IMR-90 (cell line): Measurements from ENCODE around the gene VEPH1. TPM values are rescaled to one million over a fixed set of nuclear protein-coding genes. Genes with fewer than 3 reads are reported as not detected.

Experiments
- ATAC-seq: fragments of 200-7000 bp; cut with Tn5 transposase; 2 replicates; pipeline ENCODE4 v1.9.1; 2020; ENCODE audit warnings: low read depth, mild to moderate bottlenecking, moderate library complexity
- BruUV-seq: library from RNA; stranded (reverse); fragments of 400-500 nt; replicated peaks from 2 replicates; lab custom pipeline; 2021; lab: Mats Ljungman, UMichigan
- CTCF ChIA-PET: fragments of 300-600 bp; formaldehyde crosslinking; extraction: SDS; loops from one replicate; lab custom pipeline; 2021; ENCODE audit warnings: antibody characterized with exemption; lab: Yijun Ruan, JAX
- POLR2A ChIA-PET: fragments of 300-600 bp; sonication (Branson Sonifier 250); formaldehyde crosslinking; loops from one replicate; lab custom pipeline; 2022; ENCODE audit warnings: antibody characterized with exemption; ENCODE audit not compliant: unreplicated experiment; lab: Charles Lee
- DNase-seq: peaks from one replicate; pipeline ENCODE4 v3.0.0; 2013
- H2AFZ ChIP-seq: replicated peaks from 2 replicates; pipeline ENCODE3; 2013; ENCODE audit warnings: low read length, mild to moderate bottlenecking; ENCODE audit not compliant: poor library complexity
- H2AK5ac ChIP-seq: 2 replicates; pipeline ENCODE4 v1.6.1; 2013; ENCODE audit warnings: low read depth, low read length, inconsistent platforms
- H2AK9ac ChIP-seq: replicated peaks from 2 replicates; pipeline ENCODE3; 2013; ENCODE audit warnings: mild to moderate bottlenecking, low read depth, low read length, moderate library complexity; ENCODE audit not compliant: poor library complexity
- H2BK120ac ChIP-seq: 2 replicates; pipeline ENCODE4 v1.6.1; 2013; ENCODE audit warnings: low read depth, low read length, inconsistent platforms
- H2BK15ac ChIP-seq: 3 replicates; pipeline ENCODE4 v1.6.1; 2013; ENCODE audit warnings: low read depth, low read length, inconsistent platforms
- H2BK20ac ChIP-seq: 2 replicates; pipeline ENCODE4 v1.6.1; 2013; ENCODE audit warnings: low read depth, mild to moderate bottlenecking, inconsistent platforms, low read length, moderate library complexity
- H2BK5ac ChIP-seq: 2 replicates; pipeline ENCODE4 v1.6.1; 2013; ENCODE audit warnings: mild to moderate bottlenecking, low read depth, low read length, inconsistent platforms; ENCODE audit not compliant: poor library complexity, severe bottlenecking
- H3K14ac ChIP-seq: replicated peaks from 2 replicates; pipeline ENCODE4 v1.6.1; 2013; ENCODE audit warnings: low read depth, low read length, inconsistent platforms
- H3K18ac ChIP-seq: 2 replicates; pipeline ENCODE4 v1.6.1; 2013; ENCODE audit warnings: low read depth, low read length, control low read depth
- H3K23ac ChIP-seq: 2 replicates; pipeline ENCODE4 v1.6.1; 2013; ENCODE audit warnings: low read depth, low read length, inconsistent platforms
- H3K27ac ChIP-seq: 2 replicates; pipeline ENCODE4 v1.5.1; 2013; ENCODE audit warnings: mild to moderate bottlenecking, control low read depth, low read length; ENCODE audit not compliant: insufficient read depth
- H3K27me3 ChIP-seq: 2 replicates; pipeline ENCODE4 v1.6.1; 2013; ENCODE audit warnings: low read length; ENCODE audit not compliant: control insufficient read depth, insufficient read depth
- H3K36me3 ChIP-seq: 2 replicates; pipeline ENCODE4 v1.6.1; 2013; ENCODE audit warnings: low read length, mixed read lengths; ENCODE audit not compliant: control insufficient read depth, insufficient read depth
- H3K4ac ChIP-seq: 2 replicates; pipeline ENCODE4 v1.6.1; 2013; ENCODE audit warnings: low read depth, low read length, inconsistent platforms
- H3K4me1 ChIP-seq: 2 replicates; pipeline ENCODE4 v1.6.1; 2013; ENCODE audit warnings: low read length, mixed read lengths; ENCODE audit not compliant: control insufficient read depth, insufficient read depth
- H3K4me2 ChIP-seq: 2 replicates; pipeline ENCODE4 v1.6.1; 2013; ENCODE audit warnings: low read depth, mild to moderate bottlenecking, control low read depth, low read length, moderate library complexity
- H3K4me3 ChIP-seq: 2 replicates; pipeline ENCODE4 v1.5.1; 2013; ENCODE audit warnings: low read depth, mild to moderate bottlenecking, control low read depth, low read length, moderate library complexity; ENCODE audit not compliant: insufficient read depth
- H3K56ac ChIP-seq: 2 replicates; pipeline ENCODE4 v1.6.1; 2013; ENCODE audit warnings: low read length, inconsistent platforms; ENCODE audit not compliant: insufficient read depth; ENCODE audit errors: extremely low read depth
- H3K79me1 ChIP-seq, 2 experiments: 2 replicates each; pipeline ENCODE4 v1.6.1; 2013; ENCODE audit warnings: low read length in 2 of 2, inconsistent platforms in 1 of 2, low read depth in 1 of 2
- H3K9ac ChIP-seq: 2 replicates; pipeline ENCODE4 v1.6.1; 2013; ENCODE audit warnings: low read depth, low read length, control low read depth
- H3K9me1 ChIP-seq: 2 replicates; pipeline ENCODE4 v1.6.1; 2013; ENCODE audit warnings: low read length, inconsistent platforms; ENCODE audit not compliant: insufficient read depth
- H3K9me3 ChIP-seq: 2 replicates; pipeline ENCODE4 v1.6.1; 2013; ENCODE audit warnings: low read length; ENCODE audit not compliant: control insufficient read depth, insufficient read depth
- H4K20me1 ChIP-seq: 2 replicates; pipeline ENCODE4 v1.6.1; 2013; ENCODE audit warnings: low read length, inconsistent platforms; ENCODE audit not compliant: insufficient read depth
- H4K5ac ChIP-seq: 2 replicates; pipeline ENCODE4 v1.6.1; 2013; ENCODE audit warnings: mild to moderate bottlenecking, low read depth, low read length, control low read depth
- H4K8ac ChIP-seq, 2 experiments: 2 replicates each; pipeline ENCODE4 v1.6.1; 2013; ENCODE audit warnings: low read depth in 2 of 2, low read length in 2 of 2, control low read depth in 1 of 2, inconsistent platforms in 1 of 2
- H4K91ac ChIP-seq: 2 replicates; pipeline ENCODE4 v1.6.1; 2013; ENCODE audit warnings: low read depth, low read length, inconsistent platforms; ENCODE audit not compliant: insufficient read depth
- BHLHE40 ChIP-seq: fragments of 150-350 bp; IDR thresholded peaks from 2 replicates; pipeline ENCODE4 v1.6.1; 2016; ENCODE audit warnings: mild to moderate bottlenecking, low read depth, low read length
- CEBPB ChIP-seq: IDR thresholded peaks from 2 replicates; pipeline ENCODE4 v1.6.1; 2012; ENCODE audit warnings: low read depth, low read length, improper control_type of control experiment
- CHD1 ChIP-seq: IDR thresholded peaks from 2 replicates; pipeline ENCODE4 v1.6.1; 2012; ENCODE audit warnings: low read depth, low read length, improper control_type of control experiment
- FOS ChIP-seq: fragments of 150-350 bp; IDR thresholded peaks from 2 replicates; pipeline ENCODE4 v1.6.1; 2016; ENCODE audit warnings: low read depth, low read length
- MAFK ChIP-seq: IDR thresholded peaks from 2 replicates; pipeline ENCODE4 v1.6.1; 2012; ENCODE audit warnings: low read depth, low read length, improper control_type of control experiment
- MAZ ChIP-seq: IDR thresholded peaks from 2 replicates; pipeline ENCODE4 v1.6.1; 2012; ENCODE audit warnings: low read depth, mild to moderate bottlenecking, low read length, improper control_type of control experiment, moderate library complexity, borderline replicate concordance
- MXI1 ChIP-seq: IDR thresholded peaks from 2 replicates; pipeline ENCODE4 v1.6.1; 2012; ENCODE audit warnings: low read depth, mild to moderate bottlenecking, low read length, moderate library complexity, borderline replicate concordance
- NFE2L2 ChIP-seq: fragments of 150-350 bp; IDR thresholded peaks from 2 replicates; pipeline ENCODE4 v1.6.1; 2016; ENCODE audit warnings: low read depth, mild to moderate bottlenecking, low read length
- POLR2A ChIP-seq: IDR thresholded peaks from 2 replicates; pipeline ENCODE4 v1.6.1; 2012; ENCODE audit warnings: mild to moderate bottlenecking, low read depth, low read length
- RAD21 ChIP-seq: IDR thresholded peaks from 2 replicates; pipeline ENCODE4 v1.6.1; 2012; ENCODE audit warnings: low read length, improper control_type of control experiment
- RCOR1 ChIP-seq: IDR thresholded peaks from 2 replicates; pipeline ENCODE4 v1.6.1; 2012; ENCODE audit warnings: mild to moderate bottlenecking, low read length, improper control_type of control experiment; ENCODE audit not compliant: insufficient replicate concordance
- RFX5 ChIP-seq: IDR thresholded peaks from 2 replicates; pipeline ENCODE4 v1.8.0; 2012; ENCODE audit warnings: low read depth, mild to moderate bottlenecking, low read length, moderate library complexity
- SMC3 ChIP-seq: fragments of 150-350 bp; IDR thresholded peaks from 2 replicates; pipeline ENCODE4 v1.6.1; 2016; ENCODE audit warnings: low read depth, mild to moderate bottlenecking, antibody characterized with exemption, low read length, moderate library complexity
- WGBS, 2 experiments: methylation state at CpG; one replicate each; pipeline versions ENCODE4 v1.1.5 to v1.1.7; 2013; ENCODE audit warnings: missing lambda C conversion rate in 2 of 2; ENCODE audit not compliant: insufficient read length in 1 of 2; ENCODE audit errors: extremely low coverage in 2 of 2; 5-methylcytosine and 5-hydroxymethylcytosine counted together
- dilution Hi-C: fragments of 300-500 bp; cut with HindIII; formaldehyde crosslinking; loops from one replicate; pipeline ENCODE4 v1.14.3; 2018; ENCODE audit warnings: low sequenced_read_pairs; ENCODE audit not compliant: unreplicated experiment
- in situ Hi-C: fragments of 300-500 bp; cut with MboI; formaldehyde crosslinking; loops from 3 replicates; pipeline ENCODE4 v1.14.3; 2019; ENCODE audit warnings: low sequenced_read_pairs, inconsistent platforms, mixed read lengths
- intact Hi-C: fragments of 100-400 bp; cut with micrococcal nuclease; formaldehyde crosslinking; loops from 2 replicates; pipeline ENCODE4 v1.10.0; 2022
- polyA plus RNA-seq, 3 experiments: library from polyadenylated mRNA; depleted of rRNA; stranded (reverse); fragments of >200 nt; gene quantifications; 2 replicates each; pipeline ENCODE4 v1.2.3, GENCODE V29; 2012; ENCODE audit warnings: low replicate concordance in 1 of 3
- total RNA-seq: library from RNA; depleted of rRNA; stranded (reverse); fragments of >200 nt; gene quantifications from 2 replicates; pipeline ENCODE4 v1.2.3, GENCODE V29; 2012
- TF ChIP-seq, protein P1 (sequence below): conservative IDR thresholded peaks from 2 replicates; pipeline ENCODE4 v1.5.1; 2012; ENCODE audit warnings: mild to moderate bottlenecking, low read depth, low read length, improper control_type of control experiment
- TF ChIP-seq, protein P2 (sequence below): fragments of 150-350 bp; IDR thresholded peaks from 2 replicates; pipeline ENCODE4 v1.6.1; 2017; ENCODE audit warnings: mild to moderate bottlenecking, antibody characterized with exemption, low read length, low read depth
- TF ChIP-seq, protein P3 (sequence below): fragments of 150-350 bp; IDR thresholded peaks from 2 replicates; pipeline ENCODE4 v1.6.1; 2016; ENCODE audit warnings: low read depth, mild to moderate bottlenecking, low read length, moderate library complexity, borderline replicate concordance

The VEPH1 gene
- total and polyA plus RNA-seq, 2 of the 4 experiments (the other 2 are of a cell fraction), result 30.5 to 130 TPM

DNA sequence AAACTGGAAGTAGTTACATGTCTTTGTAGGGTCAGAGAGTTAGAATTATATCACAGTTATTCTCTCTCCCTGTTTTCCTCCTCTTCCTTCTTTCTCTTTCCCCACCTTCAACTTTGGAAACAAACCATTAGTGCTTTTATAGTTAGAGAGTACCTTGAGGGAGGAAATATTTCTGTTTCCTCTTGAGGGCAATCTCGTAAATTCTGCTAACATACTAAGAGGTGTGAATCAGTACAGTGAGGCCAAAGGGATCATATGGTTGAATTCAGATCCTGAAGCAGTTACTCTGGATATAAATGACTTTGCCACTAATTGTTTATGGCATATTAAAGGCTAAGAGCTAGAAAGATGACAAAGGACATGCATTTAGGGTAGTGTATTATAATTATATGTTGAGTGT lies 283.0 kb downstream of the VEPH1 start:
- Histone ChIP-seq H3K4me1 (no peaks in the 10 kb centered on the region), H2BK20ac (no peak overlapping the region), H3K4me2 (no peak overlapping the region), H3K79me1 (no peaks in the 10 kb centered on the region), H3K23ac (no peak overlapping the region), H3K18ac (no peak overlapping the region), H4K5ac (no peak overlapping the region), H3K4me3 (no peak overlapping the region), H4K91ac (no peak overlapping the region), H2BK120ac (no peak overlapping the region), H3K4ac (no peak overlapping the region), H2AFZ (no peak overlapping the region), H4K20me1 (no peaks in the 10 kb centered on the region), H2AK5ac (no peak overlapping the region), H3K27me3 (no peaks in the 10 kb centered on the region), H3K9me3 (no peaks in the 10 kb centered on the region), H3K36me3 (no peaks in the 10 kb centered on the region), H2BK5ac (no peak overlapping the region), H3K14ac (no peak overlapping the region), H3K9ac (no peak overlapping the region), H3K27ac (no peak overlapping the region), H4K8ac (no peak overlapping the region), H3K9me1 (no peaks in the 10 kb centered on the region), H2BK15ac (no peak overlapping the region), H2AK9ac (no peak overlapping the region), H3K56ac (no peak overlapping the region)
- intact Hi-C loops (no loop called here), in situ Hi-C loops (no loop called here), dilution Hi-C loops (no loop called here)
- ChIA-PET CTCF (no interaction called here), POLR2A (no interaction called here)
- no CpG with 5 or more reads among the region's 1 CpG for WGBS, 2 experiments
- no peak for TF ChIP-seq RAD21
- no peak for TF ChIP-seq MXI1
- TF ChIP-seq, protein P1, sequence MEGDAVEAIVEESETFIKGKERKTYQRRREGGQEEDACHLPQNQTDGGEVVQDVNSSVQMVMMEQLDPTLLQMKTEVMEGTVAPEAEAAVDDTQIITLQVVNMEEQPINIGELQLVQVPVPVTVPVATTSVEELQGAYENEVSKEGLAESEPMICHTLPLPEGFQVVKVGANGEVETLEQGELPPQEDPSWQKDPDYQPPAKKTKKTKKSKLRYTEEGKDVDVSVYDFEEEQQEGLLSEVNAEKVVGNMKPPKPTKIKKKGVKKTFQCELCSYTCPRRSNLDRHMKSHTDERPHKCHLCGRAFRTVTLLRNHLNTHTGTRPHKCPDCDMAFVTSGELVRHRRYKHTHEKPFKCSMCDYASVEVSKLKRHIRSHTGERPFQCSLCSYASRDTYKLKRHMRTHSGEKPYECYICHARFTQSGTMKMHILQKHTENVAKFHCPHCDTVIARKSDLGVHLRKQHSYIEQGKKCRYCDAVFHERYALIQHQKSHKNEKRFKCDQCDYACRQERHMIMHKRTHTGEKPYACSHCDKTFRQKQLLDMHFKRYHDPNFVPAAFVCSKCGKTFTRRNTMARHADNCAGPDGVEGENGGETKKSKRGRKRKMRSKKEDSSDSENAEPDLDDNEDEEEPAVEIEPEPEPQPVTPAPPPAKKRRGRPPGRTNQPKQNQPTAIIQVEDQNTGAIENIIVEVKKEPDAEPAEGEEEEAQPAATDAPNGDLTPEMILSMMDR, result no peak
- no peak for TF ChIP-seq FOS
- TF ChIP-seq CHD1, result no peak
- TF ChIP-seq POLR2A, result no peak
- TF ChIP-seq RCOR1, result no peak
- no peak for TF ChIP-seq MAZ
- TF ChIP-seq SMC3, result no peak
- no peak for TF ChIP-seq CEBPB
- TF ChIP-seq, protein P2, sequence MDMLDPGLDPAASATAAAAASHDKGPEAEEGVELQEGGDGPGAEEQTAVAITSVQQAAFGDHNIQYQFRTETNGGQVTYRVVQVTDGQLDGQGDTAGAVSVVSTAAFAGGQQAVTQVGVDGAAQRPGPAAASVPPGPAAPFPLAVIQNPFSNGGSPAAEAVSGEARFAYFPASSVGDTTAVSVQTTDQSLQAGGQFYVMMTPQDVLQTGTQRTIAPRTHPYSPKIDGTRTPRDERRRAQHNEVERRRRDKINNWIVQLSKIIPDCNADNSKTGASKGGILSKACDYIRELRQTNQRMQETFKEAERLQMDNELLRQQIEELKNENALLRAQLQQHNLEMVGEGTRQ, result no peak
- no peak for TF ChIP-seq NFE2L2
- TF ChIP-seq BHLHE40, result no peak
- TF ChIP-seq, protein P3, sequence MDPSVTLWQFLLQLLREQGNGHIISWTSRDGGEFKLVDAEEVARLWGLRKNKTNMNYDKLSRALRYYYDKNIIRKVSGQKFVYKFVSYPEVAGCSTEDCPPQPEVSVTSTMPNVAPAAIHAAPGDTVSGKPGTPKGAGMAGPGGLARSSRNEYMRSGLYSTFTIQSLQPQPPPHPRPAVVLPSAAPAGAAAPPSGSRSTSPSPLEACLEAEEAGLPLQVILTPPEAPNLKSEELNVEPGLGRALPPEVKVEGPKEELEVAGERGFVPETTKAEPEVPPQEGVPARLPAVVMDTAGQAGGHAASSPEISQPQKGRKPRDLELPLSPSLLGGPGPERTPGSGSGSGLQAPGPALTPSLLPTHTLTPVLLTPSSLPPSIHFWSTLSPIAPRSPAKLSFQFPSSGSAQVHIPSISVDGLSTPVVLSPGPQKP, result no peak
- TF ChIP-seq RFX5, result no peak
- no peak for TF ChIP-seq MAFK
- no peak for DNase-seq
- ATAC-seq, result no peak
- BruUV-seq, result no TSS peak
